ENCODE data around the gene SLC23A3. TPM values are rescaled to one million over a fixed set of nuclear protein-coding genes. Genes with fewer than 3 reads are reported as not detected.

Gene SLC23A3
- total RNA-seq, 2 donors from 2014 or later = 2.4 to 3.3 TPM

DNA sequence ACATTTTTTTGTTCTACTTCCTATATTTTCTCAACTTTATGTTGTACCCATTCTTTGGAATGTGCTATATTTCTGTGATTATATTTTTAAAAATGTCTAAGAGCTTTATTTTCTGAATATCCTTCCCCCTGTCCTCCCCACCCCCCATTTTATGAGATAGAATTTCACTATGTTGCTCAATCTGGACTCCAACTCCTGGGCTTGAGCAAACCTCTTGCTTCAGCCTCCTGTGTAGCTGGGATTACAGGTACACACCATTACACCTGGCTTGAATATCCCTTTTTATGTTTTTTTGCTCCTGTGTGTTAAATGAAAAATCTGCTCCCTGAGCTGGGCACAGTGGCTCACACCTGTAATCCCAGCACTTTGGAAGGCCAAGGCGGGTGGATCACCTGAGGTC is 27.6 kb upstream of the SLC23A3 start:
- Mint-ChIP-seq H3K9me3 (no peaks in the 10 kb centered on the region), H3K4me1 (ENCODE audit: low read depth in 2 of 2) (peaks cover 8 to 12% of the 10 kb centered on the region in 2 donors), H3K4me3 (no peak overlapping the region), H3K27ac (no peak overlapping the region), H3K36me3 (no peaks in the 10 kb centered on the region), H3K27me3 (peaks cover 3 to 8% of the 10 kb centered on the region in 2 donors)
- ATAC-seq = no peak
- no peak for DNase-seq (ENCODE audit: low spot score)

- DNase-seq (ENCODE audit: low spot score) (no peak), ATAC-seq (peak; percentile 73 to 84)
- Mint-ChIP-seq H3K36me3 (no peaks in the 10 kb centered on the region), H3K27me3 (no peaks in the 10 kb centered on the region), H3K4me1 (ENCODE audit: low read depth in 2 of 2) (peaks cover 16 to 19% of the 10 kb centered on the region in 2 donors), H3K4me3 (peak overlapping the region; percentile 55), H3K27ac (peak overlapping the region; percentile 40 to 47), H3K9me3 (no peaks in the 10 kb centered on the region)
Observed at GRCh38 chr2:219186754-219187456, 17.1 kb upstream of the SLC23A3 start.

DNA sequence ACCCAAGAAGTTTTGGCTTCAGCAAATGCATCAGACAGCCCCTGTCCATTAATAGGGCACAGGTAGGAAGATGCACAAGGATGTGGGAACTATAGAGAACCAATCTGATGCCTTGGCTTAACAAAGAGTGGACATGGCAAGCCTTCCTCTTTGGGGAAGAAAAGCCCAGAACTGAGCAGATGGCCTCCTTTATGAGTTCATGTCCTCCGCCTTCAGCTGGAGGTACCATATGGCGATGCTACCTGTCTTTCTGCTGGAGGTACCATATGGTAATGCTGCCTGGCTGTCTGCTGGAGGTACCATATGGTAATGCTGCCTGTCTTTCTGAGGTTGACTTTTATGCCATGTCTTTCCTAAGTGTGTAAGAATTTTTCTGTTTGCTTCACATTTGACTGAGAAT is 14.3 kb upstream of the SLC23A3 start:
- DNase-seq (ENCODE audit: low spot score) (no peak), ATAC-seq (no peak)
- Mint-ChIP-seq H3K27ac (peak overlapping the region in 1 of 2 donors; percentile 37), H3K36me3 (peaks cover 8% of the 10 kb centered on the region), H3K4me3 (no peak overlapping the region), H3K9me3 (no peaks in the 10 kb centered on the region), H3K27me3 (no peaks in the 10 kb centered on the region), H3K4me1 (ENCODE audit: low read depth in 2 of 2) (peaks cover 33 to 37% of the 10 kb centered on the region in 2 donors)

- Mint-ChIP-seq H3K9me3 (no peaks in the 10 kb centered on the region), H3K4me1 (ENCODE audit: low read depth in 2 of 2) (peaks cover 39 to 43% of the 10 kb centered on the region in 2 donors), H3K27ac (peak overlapping the region; percentile 37 to 65), H3K4me3 (no peak overlapping the region), H3K36me3 (peaks cover 8% of the 10 kb centered on the region), H3K27me3 (no peaks in the 10 kb centered on the region)
- DNase-seq (ENCODE audit: low spot score) (no peak), ATAC-seq (no peak)
Observed at GRCh38 chr2:219183151-219183772, 13.4 kb upstream of the SLC23A3 start.

- ATAC-seq = no peak
- Mint-ChIP-seq H3K27ac (peak overlapping the region; percentile 56 to 65), H3K27me3 (no peaks in the 10 kb centered on the region), H3K9me3 (no peaks in the 10 kb centered on the region), H3K36me3 (peaks cover 8% of the 10 kb centered on the region), H3K4me1 (ENCODE audit: low read depth in 2 of 2) (peaks cover 41 to 45% of the 10 kb centered on the region in 2 donors), H3K4me3 (no peak overlapping the region)
- peak; percentile 47 for DNase-seq (ENCODE audit: low spot score)
Observed at GRCh38 chr2:219182331-219183150, 12.7 kb upstream of the SLC23A3 start.

DNA sequence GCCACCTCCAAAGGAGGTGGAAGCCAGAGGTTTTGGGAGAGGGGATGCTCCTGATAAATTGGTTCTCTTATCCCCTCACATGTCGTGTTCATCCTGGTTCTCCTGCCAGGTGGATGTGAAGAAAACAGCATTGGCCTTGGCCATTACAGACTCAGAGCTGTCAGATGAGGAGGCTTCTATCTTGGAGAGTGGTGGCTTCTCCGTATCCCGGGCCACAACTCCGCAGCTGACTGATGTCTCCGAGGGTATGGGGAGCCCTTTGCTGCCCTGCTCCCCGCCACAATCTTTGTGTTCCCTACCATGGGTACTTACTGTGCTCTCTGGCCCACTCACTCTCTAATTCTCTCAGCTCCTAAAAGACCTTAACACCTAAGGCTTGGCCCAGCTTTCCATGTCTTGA is 11.7 kb upstream of the SLC23A3 start:
- no peaks in the 10 kb centered on the region for H3K27me3 Mint-ChIP-seq
- ATAC-seq = no peak
- H3K9me3 Mint-ChIP-seq = no peaks in the 10 kb centered on the region
- H3K4me3 Mint-ChIP-seq = no peak overlapping the region
- peak; percentile 38 for DNase-seq (ENCODE audit: low spot score)
- H3K36me3 Mint-ChIP-seq = peaks cover 8% of the 10 kb centered on the region
- peaks cover 40 to 44% of the 10 kb centered on the region in 2 donors for H3K4me1 Mint-ChIP-seq (ENCODE audit: low read depth in 2 of 2)
- peak overlapping the region in 1 of 2 donors; percentile 56 for H3K27ac Mint-ChIP-seq

- DNase-seq (ENCODE audit: low spot score) (no peak), ATAC-seq (no peak)
- H3K4me1 Mint-ChIP-seq (ENCODE audit: low read depth in 2 of 2) = peaks cover 42 to 44% of the 10 kb centered on the region in 2 donors
- H3K4me3 Mint-ChIP-seq = peak overlapping the region; percentile 20
- H3K27me3 Mint-ChIP-seq = no peaks in the 10 kb centered on the region
- H3K9me3 Mint-ChIP-seq = no peaks in the 10 kb centered on the region
- peak overlapping the region in 1 of 2 donors; percentile 45 for H3K27ac Mint-ChIP-seq
- peaks cover 8% of the 10 kb centered on the region for H3K36me3 Mint-ChIP-seq
Observed at GRCh38 chr2:219180961-219181360, 11.1 kb upstream of the SLC23A3 start.

DNA sequence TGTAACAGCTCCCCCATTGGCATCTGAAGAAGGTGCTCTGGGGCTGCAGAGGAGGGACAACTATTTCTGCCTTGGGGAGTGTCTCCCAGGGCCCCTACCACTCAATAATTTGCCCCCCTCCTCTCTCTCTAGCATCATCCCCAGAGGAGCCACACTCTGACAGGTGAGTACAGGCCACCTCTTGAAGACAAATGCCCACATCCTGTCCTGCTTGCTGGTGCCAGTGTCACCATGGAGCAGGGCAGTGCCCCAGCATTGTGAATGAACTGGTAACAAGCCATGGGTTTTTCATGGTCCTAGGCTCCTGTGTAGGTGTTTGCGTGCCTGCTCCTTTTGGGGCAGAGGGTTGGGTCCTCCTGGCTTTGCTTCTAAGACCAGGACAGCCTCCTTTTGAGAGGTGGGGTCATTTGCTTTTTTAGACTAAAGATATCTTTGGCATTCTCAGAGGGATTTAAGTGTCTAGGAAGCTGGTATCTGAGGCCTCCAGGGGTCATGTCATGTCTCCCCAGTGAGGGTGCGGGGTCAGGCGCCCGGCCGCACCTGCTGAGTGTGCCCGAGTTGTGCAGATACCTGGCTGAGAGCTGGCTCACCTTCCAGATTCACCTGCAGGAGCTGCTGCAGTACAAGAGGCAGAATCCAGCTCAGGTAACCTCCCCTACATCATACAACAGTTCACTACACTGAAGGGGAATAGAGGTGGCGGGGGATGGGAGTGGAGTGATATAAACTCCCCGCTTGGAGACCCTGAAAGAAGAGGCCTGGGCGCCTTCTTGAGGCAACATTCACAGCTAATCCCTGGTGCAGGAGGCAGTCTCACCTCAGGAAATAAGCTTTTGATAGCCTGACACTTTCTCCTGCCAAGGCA is 10.0 kb upstream of the SLC23A3 start:
- DNase-seq (ENCODE audit: low spot score) = no peak
- no peak for ATAC-seq
- Mint-ChIP-seq H3K9me3 (no peaks in the 10 kb centered on the region), H3K27ac (peak overlapping the region in 1 of 2 donors; percentile 99), H3K4me1 (ENCODE audit: low read depth in 2 of 2) (peaks cover 43 to 52% of the 10 kb centered on the region in 2 donors), H3K36me3 (peaks cover 8% of the 10 kb centered on the region), H3K27me3 (no peaks in the 10 kb centered on the region), H3K4me3 (peak overlapping the region; percentile 88)

- no peak for DNase-seq (ENCODE audit: low spot score)
Observed at GRCh38 chr2:219178377-219179175, 8.7 kb upstream of the SLC23A3 start.

DNA sequence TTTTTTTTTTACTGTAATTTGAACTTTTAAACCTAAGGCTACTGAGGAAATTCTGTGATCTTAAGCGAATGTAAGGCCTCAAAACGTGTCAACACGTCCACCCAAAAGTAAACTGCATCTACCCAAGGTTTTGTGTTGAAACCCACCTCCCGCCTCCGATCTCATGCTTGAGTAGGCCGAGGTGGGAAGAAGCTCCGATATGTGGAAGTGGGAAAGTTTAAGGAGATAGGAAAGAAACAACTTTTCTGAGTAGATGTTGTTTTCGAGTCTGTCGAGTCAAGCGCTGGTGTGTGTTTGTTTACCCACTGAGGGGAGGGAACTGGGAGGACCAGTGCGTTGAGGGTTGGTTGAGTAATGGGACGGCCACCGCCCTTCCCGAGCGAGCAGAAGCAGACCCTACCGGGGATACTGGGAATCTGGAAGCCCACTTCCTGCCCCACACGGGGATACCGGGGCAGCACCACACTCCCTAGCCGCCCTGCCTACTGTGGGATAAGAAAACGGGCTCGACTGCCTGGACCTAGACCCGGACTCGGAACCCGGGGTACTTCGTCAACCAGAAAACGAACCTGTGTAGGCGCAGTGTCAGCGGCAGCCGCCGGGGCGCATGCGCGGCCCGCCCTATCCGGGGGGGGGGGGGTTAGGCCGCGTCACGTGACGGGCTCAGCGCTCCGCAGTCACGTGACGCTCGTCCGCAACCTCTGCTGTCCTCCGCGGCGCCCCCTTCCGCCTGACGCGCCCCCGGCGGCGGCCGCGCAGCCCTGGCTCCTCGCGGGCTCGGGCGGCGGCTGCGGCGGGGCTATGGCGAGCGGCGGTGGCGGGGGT is 7.9 kb upstream of the SLC23A3 start, which contains the start of gene RETREG2:
Gene RETREG2, plus strand, starts transcription at position 724 of the 825 bp plus-strand sequence. Its CDS starts 78 bp downstream, at position 802.
- peak; percentile 71 to 81 for ATAC-seq

More at GRCh38 chr2:219178377-219179175, 8.7 kb upstream of the SLC23A3 start:
- ATAC-seq = peak in 1 of 2 donors; percentile 4
- Mint-ChIP-seq H3K9me3 (no peaks in the 10 kb centered on the region), H3K4me1 (ENCODE audit: low read depth in 2 of 2) (peaks cover 52 to 62% of the 10 kb centered on the region in 2 donors), H3K36me3 (peaks cover 16% of the 10 kb centered on the region), H3K4me3 (peak overlapping the region; percentile 88), H3K27me3 (no peaks in the 10 kb centered on the region), H3K27ac (peak overlapping the region; percentile 85 to 99)

GRCh38 chr2:219176818-219177551 is 7.2 kb upstream of the SLC23A3 start, which contains the start of gene CNPPD1:
CNPPD1 (minus strand) TSS chr2:219176925; CDS start chr2:219176828, 97 bp downstream.
- Mint-ChIP-seq H3K4me1 (ENCODE audit: low read depth in 2 of 2) (peaks cover 45 to 54% of the 10 kb centered on the region in 2 donors), H3K27ac (peak within 1 kb of the TSS; percentile 99 to 100), H3K36me3 (peaks cover 16% of the 10 kb centered on the region), H3K27me3 (no peaks in the 10 kb centered on the region), H3K4me3 (peak within 1 kb of the TSS; percentile 99), H3K9me3 (no peaks in the 10 kb centered on the region)
- peak; percentile 93 for DNase-seq (ENCODE audit: low spot score)
- ATAC-seq = peak; percentile 87 to 91

More for the DNA sequence above, 7.9 kb upstream of the SLC23A3 start, which contains the start of gene RETREG2:
- Mint-ChIP-seq H3K4me1 (ENCODE audit: low read depth in 2 of 2) (peaks cover 46 to 54% of the 10 kb centered on the region in 2 donors), H3K36me3 (peaks cover 16% of the 10 kb centered on the region), H3K4me3 (peak within 1 kb of the TSS; percentile 99), H3K9me3 (no peaks in the 10 kb centered on the region), H3K27ac (peak within 1 kb of the TSS; percentile 99 to 100), H3K27me3 (no peaks in the 10 kb centered on the region)
- peak; percentile 88 for DNase-seq (ENCODE audit: low spot score)
